CD4-positive, alpha-beta T cell treated with Interleukin-1 beta for 1 hour (primary cell): Measurements from ENCODE around the gene TRIM31.
A peak's percentile ranks its signal among the peaks of the same experiment; 100 is the strongest.

ENCODE experiments used
- DNase-seq, 2 donors: peaks; one replicate each; pipeline ENCODE4 v3.0.0-alpha.2; 2020 to 2022

TRIM31 gene

DNA sequence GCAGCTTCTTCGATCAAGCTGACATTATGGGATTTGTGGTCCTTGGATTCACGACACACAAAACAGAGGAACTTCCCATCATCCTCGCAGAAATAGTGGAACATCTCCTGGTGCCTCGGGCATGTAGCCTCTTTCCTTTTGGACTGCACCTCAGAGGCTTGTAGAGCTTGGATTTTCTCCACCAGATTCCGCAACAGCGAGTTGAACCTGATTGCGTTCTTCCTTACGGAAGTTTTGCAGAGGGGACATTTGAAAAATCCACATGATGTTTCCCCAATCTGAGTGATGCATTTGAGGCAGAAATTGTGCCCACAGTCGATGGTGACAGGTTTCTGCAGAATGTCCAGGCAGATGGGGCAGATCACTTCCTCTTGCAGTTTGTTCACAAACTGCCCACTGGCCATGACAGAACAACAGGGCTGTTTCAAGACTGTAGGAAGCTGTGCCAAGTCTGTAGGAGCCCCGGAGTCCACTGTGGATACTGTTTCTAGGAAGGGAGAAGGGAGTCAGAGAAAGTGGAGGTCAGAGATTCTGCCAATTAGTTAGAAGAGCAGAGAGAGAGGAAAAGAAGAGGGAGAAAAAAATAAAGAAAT is 392 bp downstream of the TRIM31 start:
- no peak for DNase-seq

DNA sequence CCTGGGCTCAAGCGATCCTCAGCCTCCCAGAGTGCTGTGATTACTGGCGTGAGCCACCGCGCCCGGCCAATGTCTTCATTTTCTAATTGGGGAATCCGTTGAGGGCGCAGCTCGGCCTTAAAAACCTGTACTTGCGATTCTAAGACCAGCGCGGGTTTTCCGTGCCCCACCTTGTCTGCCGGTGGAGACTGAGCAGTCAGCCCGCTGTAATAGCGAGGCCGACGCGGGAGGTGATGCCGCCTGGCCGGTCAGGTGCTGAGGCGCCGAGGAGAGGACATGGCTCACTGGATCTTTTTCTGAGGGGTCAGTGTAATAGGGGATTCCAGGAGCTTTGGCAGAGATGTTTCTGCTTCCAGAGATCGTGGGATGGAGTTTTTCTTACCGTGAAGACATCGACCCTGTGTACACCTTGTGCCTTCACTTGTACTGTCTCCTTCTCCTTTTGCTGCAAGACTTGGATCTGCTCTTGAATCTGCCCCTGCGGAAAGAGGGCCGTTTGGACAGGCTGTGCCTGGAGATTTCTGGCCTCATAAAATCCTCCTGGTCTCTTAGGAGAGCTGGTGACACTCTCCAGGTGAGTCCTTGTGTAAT is 1.5 kb downstream of the TRIM31 start:
- DNase-seq: no peak

DNA sequence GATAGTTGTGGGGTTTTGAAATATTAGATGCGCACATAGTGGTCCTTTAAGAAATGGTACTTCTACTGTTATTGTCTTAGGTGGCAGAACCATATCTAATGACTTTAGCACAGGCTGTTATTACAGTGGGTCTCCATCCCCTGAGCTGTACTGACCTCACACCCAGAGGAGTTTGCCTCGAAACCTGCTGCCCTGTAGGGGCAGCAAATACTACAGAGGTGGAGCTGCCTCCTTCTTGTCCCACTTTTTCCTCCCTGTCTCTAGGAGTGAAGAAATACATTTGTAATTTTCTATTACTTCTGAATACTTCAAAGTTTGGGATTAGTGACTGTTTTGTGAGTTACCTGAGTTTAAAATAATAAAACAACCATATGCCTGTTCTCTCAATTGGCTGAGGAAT is 8.2 kb downstream of the TRIM31 start:
- no peak for DNase-seq

DNA sequence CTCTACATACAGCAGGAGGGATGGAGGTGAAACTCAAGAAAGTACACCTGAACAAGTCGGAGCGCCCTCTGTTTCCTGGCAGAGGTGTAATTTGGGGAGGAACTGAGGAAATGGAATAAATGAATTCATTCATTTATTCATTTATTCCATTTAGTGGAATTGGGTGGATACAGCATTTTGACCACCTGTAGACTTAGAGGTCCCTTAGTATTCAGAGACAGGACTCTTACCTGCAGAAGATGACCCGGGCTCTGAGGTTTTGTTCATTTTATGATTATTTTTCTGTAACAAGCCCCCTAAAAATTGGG is 9.1 kb downstream of the TRIM31 start:
- DNase-seq: peak in 1 of 2 donors; percentile 8

DNA sequence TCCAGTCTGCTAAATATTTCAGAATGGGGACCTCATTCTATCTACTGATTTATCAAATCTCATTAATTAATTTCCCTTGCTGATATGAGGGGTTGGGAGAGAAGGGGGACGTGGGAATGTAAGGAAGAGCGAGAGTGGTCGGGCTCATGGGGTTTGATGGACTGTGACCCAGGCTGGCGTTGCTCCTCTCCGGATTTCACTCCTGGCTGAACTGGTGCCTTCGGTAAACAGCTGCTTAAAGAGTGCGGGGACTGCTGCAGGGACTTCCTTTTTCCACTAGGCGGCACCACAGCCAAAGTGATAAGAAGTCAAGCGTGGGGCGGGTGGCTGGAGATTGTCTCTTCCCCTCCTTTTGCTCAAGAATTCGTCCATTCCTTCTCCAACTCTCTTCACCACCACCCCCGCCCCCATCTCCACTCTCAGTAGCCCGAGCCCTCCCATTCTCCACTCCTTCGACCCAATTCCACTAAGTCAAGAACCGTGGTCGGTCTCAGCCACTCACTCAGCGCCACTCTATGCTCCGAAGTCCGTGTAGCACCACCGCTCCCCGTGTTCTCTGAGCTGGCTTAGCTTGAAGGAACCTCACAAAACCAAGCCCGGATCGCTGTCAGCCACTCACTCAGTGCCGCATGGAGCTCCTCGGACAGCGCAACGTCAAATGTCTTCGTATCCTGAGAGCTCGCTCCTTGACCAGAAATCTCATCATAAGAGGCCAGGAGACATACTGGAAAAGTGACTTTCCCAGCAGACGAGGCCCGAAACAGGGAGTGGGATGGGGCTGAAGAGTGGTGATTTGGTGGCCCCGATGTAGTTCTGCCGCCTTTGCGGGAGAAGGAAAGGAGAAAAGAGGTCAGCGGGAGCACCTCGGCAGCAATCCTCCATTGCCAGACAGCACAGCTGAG is 9.7 kb downstream of the TRIM31 start:
- DNase-seq: peak; percentile 84 to 87

DNA sequence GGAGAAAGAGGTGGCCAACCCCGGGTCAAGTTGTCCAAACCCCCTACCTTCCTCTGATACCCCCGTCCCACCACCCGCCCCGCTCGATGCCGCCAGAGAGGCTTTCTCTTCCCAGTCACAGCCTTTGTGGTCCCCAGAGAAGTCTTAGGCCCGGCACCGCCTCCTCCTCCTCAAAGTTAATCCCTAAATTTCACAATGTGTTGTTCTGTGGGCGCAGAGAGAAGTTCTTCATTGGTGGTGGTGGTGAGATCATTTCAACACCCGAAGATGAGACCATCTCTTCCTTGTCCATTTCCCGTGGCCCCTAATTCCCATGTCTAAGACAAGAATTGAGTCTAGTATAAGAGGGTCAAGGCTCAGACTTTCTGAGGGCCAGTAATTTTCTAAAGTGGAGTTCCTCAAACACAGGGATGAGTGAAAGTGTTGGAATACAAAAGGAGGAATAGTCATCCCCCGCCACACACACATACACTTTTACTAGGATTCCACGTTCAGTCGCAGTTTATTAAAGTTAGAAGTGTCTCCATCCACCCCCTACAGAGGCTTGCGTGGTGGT is 10.4 kb downstream of the TRIM31 start:
- DNase-seq: no peak

DNA sequence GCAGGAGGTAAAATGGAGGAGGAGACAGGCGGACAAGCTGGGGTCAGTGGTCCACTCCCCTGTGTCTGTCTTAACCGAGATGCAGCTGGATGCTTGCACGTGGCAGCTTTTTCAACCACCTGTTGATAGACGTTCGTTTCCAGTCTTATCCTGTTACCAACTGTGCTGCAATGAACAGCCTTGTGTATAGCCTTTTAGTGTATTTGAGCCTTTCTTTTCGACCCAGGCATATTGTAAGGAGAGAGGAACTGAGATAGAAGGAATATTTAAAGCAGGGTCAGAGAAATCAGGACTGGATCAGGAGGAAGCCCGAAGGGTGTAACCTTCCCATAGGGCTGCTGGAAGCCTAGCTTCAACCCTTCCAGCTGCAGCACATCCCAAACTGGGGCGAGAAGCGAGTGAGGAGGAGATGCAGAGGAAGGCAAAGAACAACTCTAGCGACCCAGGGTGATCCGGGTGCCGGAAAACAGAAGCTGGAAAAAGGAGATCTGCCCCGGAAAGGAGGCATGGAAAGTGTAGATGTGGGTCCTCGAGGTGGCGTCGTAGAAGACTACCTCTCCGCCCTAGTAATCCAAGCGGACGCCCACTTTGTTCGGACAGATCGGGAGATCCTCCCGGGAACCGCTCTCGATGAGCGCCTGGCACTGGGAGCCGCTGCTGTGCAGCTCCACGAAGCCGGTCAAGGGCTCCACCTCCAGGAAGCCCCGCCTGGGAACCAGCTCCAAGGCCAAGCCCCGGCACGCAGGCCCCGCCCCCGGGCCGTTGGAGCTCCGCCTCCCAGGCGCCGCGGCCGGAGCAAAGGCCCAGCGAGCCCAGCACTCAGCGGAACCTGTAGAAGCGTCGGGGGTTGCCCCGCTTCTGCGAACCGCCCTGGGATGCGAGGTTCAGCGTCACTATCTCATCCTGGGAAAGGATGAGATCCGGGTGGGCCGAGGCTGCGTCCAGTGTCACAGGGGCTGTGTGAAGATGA is 11.2 kb downstream of the TRIM31 start:
- DNase-seq: peak; percentile 72 to 73

DNA sequence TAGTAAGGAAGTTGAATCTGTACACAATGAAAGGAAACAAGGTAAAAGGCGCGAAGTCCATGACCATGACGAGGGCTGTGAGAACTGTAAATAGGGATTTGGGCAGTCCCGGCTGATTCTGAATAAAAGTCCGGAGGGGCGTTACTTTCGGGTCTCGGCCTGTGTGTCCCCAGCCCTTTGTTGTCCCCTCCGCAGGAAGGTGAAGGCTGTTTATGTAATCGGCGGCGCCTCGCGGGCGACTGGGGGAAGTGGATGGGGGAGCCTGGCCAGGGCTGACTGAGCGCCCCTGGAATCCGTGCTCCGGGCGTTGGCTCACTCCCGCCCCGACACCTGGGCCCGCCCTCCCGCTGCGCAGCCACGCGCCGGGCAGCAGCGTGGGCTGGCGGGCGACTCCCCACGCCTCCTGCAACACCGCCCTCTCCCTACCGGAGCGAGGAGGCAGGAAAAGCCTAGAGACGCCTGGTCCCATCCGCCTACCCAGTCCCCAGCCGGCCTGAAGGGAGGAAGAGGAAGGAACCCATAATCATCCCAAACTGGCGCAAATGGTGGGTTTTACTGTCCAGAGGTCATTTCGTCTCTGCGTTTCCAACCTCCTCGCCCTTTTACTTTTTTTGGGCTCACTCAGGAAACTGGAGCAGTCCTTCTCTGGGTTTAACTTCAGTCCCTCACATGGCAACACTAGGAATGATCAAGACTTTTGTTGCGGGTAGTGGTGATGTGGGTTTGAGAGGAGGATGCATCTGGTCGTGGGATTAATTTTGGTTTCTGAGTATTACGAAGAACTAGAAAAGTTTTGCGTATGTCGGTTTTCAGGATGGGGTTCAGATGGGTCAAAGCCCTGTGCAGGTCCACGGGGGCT is 12.1 kb downstream of the TRIM31 start:
- peak; percentile 5 to 6 for DNase-seq

DNA sequence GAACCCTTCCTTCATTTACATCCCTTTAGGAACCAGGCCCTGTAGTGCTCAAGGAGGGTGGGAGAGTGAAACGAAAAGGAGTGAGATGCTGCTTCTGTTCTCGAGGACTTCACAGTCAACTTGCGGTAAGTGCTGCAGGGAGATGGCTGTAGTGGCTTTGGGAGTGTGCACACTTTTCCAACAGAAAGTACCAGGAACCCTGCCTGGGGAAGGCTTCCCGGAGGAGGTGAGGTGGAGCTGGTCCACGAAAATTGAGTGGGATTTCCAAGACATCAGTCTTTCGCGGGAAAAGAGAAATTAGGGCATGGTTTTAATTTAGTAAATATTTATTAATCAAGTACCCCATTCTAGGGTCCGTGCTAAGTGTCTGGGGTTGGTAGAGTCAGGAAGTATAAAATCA is 12.7 kb downstream of the TRIM31 start:
- DNase-seq: no peak

DNA sequence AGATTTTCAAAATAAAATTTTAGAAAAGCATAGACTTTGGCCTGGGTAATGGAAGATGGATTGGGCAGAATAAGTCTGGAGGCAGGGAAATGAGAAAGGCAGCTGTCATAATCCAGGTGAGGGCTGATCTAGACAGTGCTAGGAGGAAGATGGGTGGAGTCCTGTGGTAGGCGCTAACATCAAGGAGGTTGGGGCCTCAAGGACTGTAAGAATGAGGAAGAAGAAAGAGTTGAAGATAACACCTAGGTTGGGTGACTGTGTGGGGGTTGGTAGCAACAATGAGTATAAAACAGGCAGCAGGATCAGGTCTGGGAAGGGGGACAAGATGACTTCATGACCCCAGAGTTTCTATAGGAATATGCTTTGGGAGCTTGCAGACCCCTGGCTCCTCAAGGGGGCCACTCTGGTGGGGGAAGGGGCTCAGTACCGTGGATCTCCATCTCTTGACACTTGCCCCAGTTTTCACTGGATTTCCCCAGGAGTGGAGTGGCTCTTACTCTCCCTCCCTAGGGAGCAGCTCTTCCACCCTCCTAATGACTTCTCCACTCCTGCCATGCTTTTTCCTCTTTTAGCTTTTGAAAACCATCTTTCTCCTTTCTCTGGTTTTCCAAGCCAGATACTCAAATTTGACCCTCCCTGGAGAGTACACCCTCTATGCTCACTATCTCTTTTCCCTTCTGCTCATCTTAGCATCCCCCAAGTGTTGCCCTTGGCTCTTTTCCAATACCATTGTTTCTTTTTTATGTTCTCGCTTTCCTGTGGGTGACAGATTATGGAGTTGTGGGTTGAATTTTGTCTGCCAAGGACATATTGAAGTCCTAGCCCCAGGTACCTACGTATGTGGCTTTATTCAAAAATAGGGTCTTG is 14.8 kb downstream of the TRIM31 start:
- no peak for DNase-seq

DNA sequence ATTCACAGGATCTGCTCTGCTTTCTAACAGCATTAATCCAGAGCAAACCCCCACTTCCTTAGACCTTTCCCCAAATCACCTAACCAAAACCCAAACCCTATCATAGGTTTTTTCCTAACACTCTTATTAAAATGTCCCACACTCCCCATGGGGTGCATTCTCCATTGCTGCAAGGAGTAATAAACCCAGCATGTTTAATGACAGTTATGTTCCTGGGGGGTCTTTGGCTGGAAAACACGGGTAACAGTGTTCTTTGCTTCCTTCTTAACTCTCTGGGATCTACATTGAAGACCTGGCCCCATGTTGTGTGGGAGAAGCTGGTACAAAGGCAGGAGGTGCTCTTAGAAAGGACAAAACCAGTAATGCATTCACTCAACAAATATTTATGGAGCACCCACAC is 16.1 kb downstream of the TRIM31 start:
- DNase-seq: no peak

DNA sequence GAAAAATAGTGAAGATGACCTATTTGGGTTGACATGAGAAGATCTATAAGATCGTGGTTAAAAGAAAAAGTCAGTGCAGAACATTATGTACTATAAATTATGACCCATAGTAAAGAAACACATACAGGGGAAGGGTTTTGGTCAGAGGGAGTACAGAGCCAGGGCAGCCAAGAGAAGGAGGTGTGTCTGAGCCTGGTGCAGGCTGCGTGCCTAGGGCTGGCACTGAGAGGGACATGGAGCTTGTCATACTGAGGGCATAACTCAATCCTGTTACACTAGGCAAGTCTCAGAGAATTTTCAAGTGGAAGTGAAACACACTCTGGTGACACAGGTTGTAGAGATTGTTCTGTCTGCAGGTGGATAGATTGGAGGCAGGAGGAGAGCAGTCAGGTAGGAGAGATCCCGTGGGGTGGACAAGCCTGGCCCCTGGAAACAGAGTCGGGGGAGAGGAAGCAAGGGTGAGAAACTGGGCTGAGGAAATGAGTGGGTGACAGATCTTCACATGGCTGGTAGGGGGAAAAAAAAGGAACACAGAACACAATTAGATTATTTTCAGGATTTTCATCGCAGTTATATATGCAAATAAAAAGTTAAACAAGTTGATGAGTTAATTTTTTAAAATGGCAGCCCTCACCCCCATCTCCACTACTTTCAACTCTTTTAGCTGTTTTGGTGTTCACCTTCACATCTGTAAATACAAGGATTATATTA is 18.8 kb downstream of the TRIM31 start:
- no peak for DNase-seq

DNA sequence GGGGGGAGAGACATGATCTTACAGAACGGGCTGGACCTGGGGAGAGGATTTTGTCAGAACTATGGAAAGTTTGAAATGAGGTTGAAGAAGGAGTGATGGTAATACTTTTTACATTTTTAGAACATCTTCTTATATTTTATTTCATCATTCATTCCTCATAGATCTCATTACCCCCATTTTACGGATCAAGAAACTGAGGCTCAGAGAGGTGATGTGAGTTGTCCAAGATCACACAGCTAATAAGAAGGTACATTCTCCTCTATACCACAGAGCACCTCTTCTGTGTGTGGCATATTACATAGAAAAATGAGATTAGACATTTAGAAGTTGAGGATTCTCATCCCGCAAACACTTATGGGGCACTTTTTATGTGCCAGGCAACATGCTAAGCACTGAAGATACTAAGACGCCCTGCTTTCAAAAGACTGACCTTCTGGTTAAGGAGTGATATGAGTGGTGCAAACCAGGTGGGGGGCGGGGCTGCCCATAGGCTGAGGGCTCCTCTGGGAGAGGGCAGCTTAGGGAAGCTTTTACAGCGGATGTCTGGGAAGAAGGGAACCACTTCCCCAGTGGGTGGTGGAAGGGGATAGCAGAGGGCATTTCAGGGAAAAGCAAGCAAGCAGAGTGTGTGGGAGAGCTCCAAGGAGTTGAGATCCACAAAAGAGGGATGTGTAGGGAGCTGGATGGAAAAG is 19.9 kb downstream of the TRIM31 start:
- no peak for DNase-seq

DNA sequence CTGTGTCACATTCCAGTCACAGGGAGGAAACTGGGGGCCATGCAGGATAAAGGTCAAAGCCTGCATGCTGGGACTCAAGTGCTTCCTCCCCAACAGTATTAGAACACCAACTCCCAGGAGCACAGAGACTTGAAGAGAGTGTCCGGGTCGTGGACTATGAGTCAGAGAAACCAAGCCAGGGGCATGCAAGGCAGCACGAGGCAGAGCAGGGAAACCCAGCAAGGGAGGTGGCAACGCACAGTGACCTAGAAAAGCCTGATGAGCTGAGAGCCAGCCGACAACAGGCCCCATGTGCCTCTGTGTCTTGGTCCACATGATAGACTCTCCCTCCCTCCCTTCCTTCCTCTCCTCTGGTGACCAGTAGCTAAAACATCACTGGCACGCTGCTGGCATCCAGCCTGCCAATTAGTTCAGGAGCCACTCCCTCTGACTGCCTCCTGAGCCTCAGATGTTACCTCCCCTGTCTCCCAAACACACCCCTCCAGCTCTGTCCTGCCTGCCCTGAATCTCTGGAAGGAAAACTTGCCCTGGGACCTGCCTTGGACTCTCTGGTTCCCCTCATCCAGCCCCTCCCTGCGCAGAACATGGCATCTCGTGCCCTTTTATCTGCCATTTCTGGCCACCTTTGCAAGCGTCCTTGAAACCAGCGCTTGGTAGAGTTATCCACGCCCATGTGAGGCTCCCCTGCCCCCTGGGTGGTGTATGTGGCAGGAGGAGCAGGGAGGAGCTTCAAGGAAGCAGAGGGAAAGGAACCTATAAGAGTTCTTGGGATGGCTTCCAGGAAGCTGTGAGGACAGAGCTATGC is 21.1 kb downstream of the TRIM31 start:
- no peak for DNase-seq

DNA sequence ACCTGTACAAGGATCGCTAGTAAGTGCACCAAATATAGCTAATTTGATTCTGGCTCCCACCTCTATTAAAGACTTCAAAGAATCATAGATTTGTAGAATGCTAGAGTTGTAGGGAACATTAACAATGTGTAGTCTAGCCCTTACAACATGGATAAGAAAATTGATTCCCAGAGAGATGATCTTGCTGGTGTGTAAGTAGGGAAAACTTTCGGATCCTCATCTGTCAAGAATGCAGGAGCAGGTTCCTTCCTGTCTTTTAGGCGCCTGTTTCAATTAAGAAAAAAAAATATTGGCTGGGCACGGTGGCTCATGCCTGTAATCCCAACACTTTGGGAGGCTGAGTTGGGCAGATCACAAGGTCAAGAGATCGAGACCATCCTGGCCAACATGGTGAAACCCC is 25.0 kb downstream of the TRIM31 start:
- no peak for DNase-seq

DNA sequence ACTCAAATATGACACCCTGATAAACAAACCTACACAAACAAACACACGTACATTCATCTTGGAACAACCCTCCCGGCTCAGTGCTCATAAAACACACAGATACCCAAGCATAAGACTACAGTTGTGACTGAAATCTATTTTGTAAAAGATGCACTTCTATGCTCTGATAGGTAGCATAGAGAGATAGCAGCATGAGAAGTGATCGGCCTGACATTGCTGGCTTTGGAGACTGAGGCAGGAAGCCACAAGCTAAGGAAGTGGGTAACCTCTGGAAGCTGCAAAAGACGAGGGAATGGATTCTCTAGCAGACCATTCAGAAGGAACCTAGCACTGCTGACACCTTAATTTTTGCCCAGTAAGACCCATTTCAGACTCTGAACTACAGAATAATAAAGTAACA is 35.7 kb downstream of the TRIM31 start:
- DNase-seq: no peak

DNA sequence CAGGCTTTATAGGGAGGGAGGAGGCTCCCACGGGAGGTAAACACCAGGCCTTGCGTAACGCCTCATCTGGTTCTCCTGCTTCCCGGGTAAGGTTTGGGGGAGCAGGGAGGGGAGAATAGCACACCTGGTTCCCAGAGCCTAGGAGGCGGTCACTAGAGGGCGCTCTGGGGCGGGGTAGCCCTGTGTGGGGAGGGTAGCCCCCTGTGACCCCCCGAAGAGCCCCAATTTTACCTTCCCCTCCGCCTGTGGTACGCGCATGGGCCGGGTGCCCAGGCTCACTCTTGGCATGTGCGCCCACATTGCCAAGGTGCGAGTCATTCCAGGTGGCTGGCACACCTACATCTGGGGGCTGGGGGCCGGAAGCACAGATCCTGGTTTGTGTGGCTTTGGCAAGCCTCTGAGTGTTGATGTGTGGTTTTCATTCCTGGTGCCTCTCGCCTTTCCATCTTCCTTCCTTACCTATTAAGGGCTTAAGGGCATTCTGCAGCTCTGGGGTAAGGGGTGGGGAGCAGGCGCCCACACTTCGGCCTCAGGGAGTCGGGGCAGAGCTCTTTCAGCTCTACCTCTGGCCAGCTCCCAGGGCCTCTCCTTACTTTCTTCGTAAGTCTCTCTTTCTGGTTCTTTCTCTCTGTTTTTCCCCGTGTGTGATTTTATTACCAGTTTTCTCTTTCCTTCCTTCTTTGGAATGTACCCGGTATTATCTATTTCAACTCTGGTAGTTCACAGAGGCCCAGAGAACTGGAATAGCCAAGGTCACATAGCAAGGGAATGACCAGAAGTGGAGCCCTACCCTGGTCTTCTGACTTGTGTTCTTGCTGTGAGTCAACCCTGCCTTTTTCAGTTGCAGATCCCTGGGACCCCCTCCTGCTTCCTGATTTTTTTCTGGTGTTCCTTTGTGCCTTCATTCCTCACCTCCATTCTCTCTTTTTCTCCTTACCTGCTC is 36.8 kb downstream of the TRIM31 start:
- DNase-seq: no peak
